Smooth muscle cell (in vitro differentiated cells): ENCODE data around the gene GGNBP2. TPM values are rescaled to one million over a fixed set of nuclear protein-coding genes. Genes with fewer than 3 reads are reported as not detected.

ENCODE experiments used
- DNase-seq: peaks from one replicate; lab custom pipeline; 2025; ENCODE audit not compliant: unreplicated experiment; lab: John Stamatoyannopoulos, UW
- H2AFZ ChIP-seq: fragments of 200-600 bp; sonication (generic); 2 replicates; pipeline ENCODE4 v1.6.0; 2016; ENCODE audit warnings: antibody characterized with exemption, low read depth, mild to moderate bottlenecking
- H3F3A ChIP-seq: fragments of 200-600 bp; sonication (generic); 2 replicates; pipeline ENCODE4 v1.6.0; 2017; ENCODE audit warnings: antibody characterized with exemption, low read depth
- H3K27ac ChIP-seq: fragments of 200-600 bp; sonication (generic); 2 replicates; pipeline ENCODE4 v1.5.1; 2016; ENCODE audit warnings: low read depth, mild to moderate bottlenecking
- H3K27me3 ChIP-seq: fragments of 200-600 bp; sonication (generic); 2 replicates; pipeline ENCODE4 v1.6.1; 2016; ENCODE audit warnings: low read depth, mild to moderate bottlenecking
- H3K36me3 ChIP-seq: fragments of 200-600 bp; sonication (generic); 2 replicates; pipeline ENCODE4 v1.5.1; 2016; ENCODE audit warnings: low read depth
- H3K4me1 ChIP-seq: fragments of 200-600 bp; sonication (generic); 2 replicates; pipeline ENCODE4 v1.5.1; 2016; ENCODE audit warnings: low read depth
- H3K4me2 ChIP-seq: fragments of 200-600 bp; sonication (generic); 2 replicates; pipeline ENCODE4 v1.6.0; 2016; ENCODE audit warnings: mild to moderate bottlenecking
- H3K4me3 ChIP-seq: fragments of 200-600 bp; sonication (generic); 2 replicates; pipeline ENCODE4 v1.5.1; 2016; ENCODE audit warnings: mild to moderate bottlenecking
- H3K79me2 ChIP-seq: fragments of 200-600 bp; sonication (generic); 2 replicates; pipeline ENCODE4 v1.6.0; 2016; ENCODE audit warnings: low read depth, mild to moderate bottlenecking
- H3K9ac ChIP-seq: fragments of 200-600 bp; sonication (generic); 2 replicates; pipeline ENCODE4 v1.6.0; 2016; ENCODE audit warnings: low read depth
- H3K9me3 ChIP-seq: fragments of 200-600 bp; sonication (generic); replicated peaks from 2 replicates; pipeline ENCODE4 v1.5.1; 2016; ENCODE audit warnings: low read depth
- H4K20me1 ChIP-seq: fragments of 200-600 bp; sonication (generic); 2 replicates; pipeline ENCODE4 v1.6.0; 2016; ENCODE audit warnings: low read depth
- CTCF ChIP-seq: fragments of 200-600 bp; sonication (generic); IDR thresholded peaks from 2 replicates; pipeline ENCODE4 v1.5.1; 2017; ENCODE audit warnings: borderline replicate concordance, mild to moderate bottlenecking, antibody characterized with exemption; ENCODE audit not compliant: insufficient read depth, poor library complexity, severe bottlenecking
- WGBS: methylation state at CpG from one replicate; pipeline ENCODE4 v1.1.7; 2016; ENCODE audit warnings: low lambda C conversion rate; 5-methylcytosine and 5-hydroxymethylcytosine counted together
- polyA plus RNA-seq: library from polyadenylated mRNA; unstranded; fragments of >200 nt; fragmentation: Nextera tagmentation; extraction: Ambion mirVana; gene quantifications from 2 replicates; pipeline ENCODE4 v1.2.1, GENCODE V29; 2016
- total RNA-seq: library from RNA; depleted of rRNA; stranded (reverse); fragments of >200 nt; gene quantifications from 2 replicates; pipeline ENCODE4 v1.2.3, GENCODE V29; 2014

The GGNBP2 gene
- total and polyA plus RNA-seq, 2 experiments from 2014 or later, result 54.4 to 56.6 TPM

GRCh38 chr17:36542755-36543154, 2.0 kb upstream of the GGNBP2 start:
- no peaks in the 10 kb centered on the region for H3K27me3 ChIP-seq
- H3K4me3 ChIP-seq, result no peak overlapping the region
- no peak overlapping the region for H3K27ac ChIP-seq
- peaks cover 19% of the 10 kb centered on the region for H4K20me1 ChIP-seq
- TF ChIP-seq CTCF, result no peak
- peaks cover 23% of the 10 kb centered on the region for H3K4me1 ChIP-seq
- WGBS, result 97% methylated on average over 15 of the region's 15 CpGs
- H3K4me2 ChIP-seq, result no peak overlapping the region
- H3K79me2 ChIP-seq, result peaks cover 43% of the 10 kb centered on the region
- H3K36me3 ChIP-seq, result no peaks in the 10 kb centered on the region
- H3F3A ChIP-seq, result peaks cover 19% of the 10 kb centered on the region
- H3K9me3 ChIP-seq, result no peaks in the 10 kb centered on the region
- H3K9ac ChIP-seq, result no peak overlapping the region
- H2AFZ ChIP-seq, result no peak overlapping the region
- no peak for DNase-seq

DNA sequence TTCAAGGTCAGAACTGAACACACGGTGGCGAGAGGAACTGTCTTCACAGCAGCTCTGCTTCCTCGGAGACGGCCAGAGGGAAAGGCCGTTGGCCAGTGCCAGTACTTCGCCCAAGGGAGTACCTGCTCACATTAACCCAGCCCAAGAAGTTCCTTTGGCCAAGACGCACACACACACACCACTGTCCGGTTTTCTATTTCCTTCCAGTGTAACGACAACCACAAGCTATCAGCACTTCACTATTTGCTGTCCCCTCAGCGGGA, 744 bp upstream of the GGNBP2 start:
- peaks cover 27% of the 10 kb centered on the region for H3K4me1 ChIP-seq
- no peaks in the 10 kb centered on the region for H3K27me3 ChIP-seq
- no peak for TF ChIP-seq CTCF
- H3K36me3 ChIP-seq, result no peaks in the 10 kb centered on the region
- no peaks in the 10 kb centered on the region for H3K9me3 ChIP-seq
- H3K4me2 ChIP-seq, result peak overlapping the region; percentile 95
- WGBS, result 2% methylated on average over 10 of the region's 10 CpGs
- peak overlapping the region; percentile 99 for H3K27ac ChIP-seq
- DNase-seq, result no peak
- H4K20me1 ChIP-seq, result peaks cover 31% of the 10 kb centered on the region
- peaks cover 55% of the 10 kb centered on the region for H3K79me2 ChIP-seq
- H3F3A ChIP-seq, result peaks cover 15% of the 10 kb centered on the region
- H3K9ac ChIP-seq, result peak overlapping the region; percentile 99
- peak overlapping the region; percentile 99 for H2AFZ ChIP-seq
- H3K4me3 ChIP-seq, result peak overlapping the region; percentile 100

DNA sequence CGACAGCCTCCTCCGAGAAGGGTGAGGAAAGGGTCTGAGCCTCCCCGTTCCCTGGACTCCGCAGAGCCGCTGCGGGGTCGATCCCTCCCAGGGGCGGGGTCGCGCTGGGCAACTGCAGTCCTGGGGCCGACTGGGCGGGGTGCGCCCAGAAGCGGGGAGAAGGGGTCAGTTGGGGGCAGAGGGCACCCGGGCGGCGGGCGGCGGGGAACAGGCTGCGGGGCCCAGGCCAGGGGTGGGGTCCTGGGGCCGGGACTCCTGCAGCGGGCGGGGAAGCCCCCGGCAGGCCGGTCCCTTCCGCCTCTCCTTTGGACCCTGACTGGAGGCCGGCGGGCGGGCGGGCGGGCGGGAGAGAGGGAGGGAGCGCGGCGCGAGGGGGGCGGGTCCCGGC, 352 bp downstream of the GGNBP2 start:
- peak; percentile 96 for DNase-seq
- H3K9me3 ChIP-seq, result no peaks in the 10 kb centered on the region
- TF ChIP-seq CTCF, result no peak
- peaks cover 42% of the 10 kb centered on the region for H4K20me1 ChIP-seq
- peak overlapping the region; percentile 100 for H3K4me3 ChIP-seq
- no peaks in the 10 kb centered on the region for H3K36me3 ChIP-seq
- peaks cover 15% of the 10 kb centered on the region for H3F3A ChIP-seq
- peak overlapping the region; percentile 95 for H3K4me2 ChIP-seq
- WGBS, result 0% methylated on average over 9 of the region's 38 CpGs
- no peaks in the 10 kb centered on the region for H3K27me3 ChIP-seq
- peaks cover 66% of the 10 kb centered on the region for H3K79me2 ChIP-seq
- H3K27ac ChIP-seq, result peak overlapping the region; percentile 99
- H2AFZ ChIP-seq, result peak overlapping the region; percentile 85
- peaks cover 27% of the 10 kb centered on the region for H3K4me1 ChIP-seq
- peak overlapping the region; percentile 99 for H3K9ac ChIP-seq
